HG02970 (cell line): ENCODE measurements around the gene PDE3B.

Source experiments
- ATAC-seq: cut with Tn5 transposase; IDR thresholded peaks from one replicate; pipeline ENCODE4 v1.9.1; 2021; ENCODE audit warnings: mild to moderate bottlenecking, moderate library complexity, moderate number of reproducible peaks; ENCODE audit not compliant: unreplicated experiment, low FRiP score

The PDE3B gene

DNA sequence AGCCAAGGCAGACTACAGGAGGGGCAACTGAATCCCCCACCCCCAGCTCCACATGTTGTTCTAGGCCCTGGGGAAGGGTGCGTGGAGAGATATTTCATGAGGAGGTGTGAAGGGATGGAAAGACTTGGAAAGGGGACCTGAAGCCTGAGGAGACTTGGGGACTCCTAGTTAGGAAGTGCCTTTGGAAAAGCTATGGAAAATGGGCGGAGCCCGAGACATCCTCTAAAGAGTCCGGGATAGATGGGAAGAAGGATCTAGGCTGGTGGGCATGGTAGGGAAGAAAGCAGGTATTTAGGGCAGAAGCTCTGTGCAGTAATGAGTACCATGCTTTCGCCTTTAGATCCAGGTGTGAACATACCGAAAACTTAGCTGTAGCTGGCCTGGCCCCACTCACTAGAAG is 263.4 kb downstream of the PDE3B start:
- ATAC-seq, result no peak

GRCh38 chr11:14907411-14908213 is 264.0 kb downstream of the PDE3B start:
- ATAC-seq, result peak; percentile 57

DNA sequence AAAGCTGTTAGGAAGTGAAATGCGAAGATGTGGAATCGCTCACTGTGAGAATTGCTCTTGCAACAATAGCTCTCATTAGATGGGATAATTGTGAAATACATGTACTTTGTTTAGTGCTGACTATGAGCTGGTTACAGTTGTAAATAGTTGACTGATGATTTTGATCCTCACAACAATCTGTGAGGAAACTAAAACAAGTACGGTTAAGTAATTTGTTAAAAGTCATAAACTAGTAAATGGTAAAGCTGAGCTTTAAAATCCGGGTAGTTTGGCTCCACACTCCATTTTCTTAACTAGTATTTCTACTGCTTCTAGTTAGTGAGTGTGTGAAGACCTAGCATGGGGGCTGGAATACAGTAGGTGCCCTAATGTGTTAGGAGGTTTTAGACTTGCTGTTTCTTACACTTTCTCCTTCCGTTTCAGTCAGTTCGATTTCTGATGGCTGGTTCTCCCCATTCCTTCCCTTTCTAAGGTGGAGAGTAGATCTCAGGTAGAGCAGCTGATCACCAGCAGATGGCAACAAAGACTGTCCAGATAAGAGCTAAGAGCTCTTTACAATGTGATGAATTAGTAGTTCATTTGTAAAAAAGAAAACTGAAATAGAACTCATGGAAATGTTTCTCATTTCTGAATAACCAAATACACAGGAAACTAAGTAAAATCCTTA is 264.7 kb downstream of the PDE3B start:
- no peak for ATAC-seq

DNA sequence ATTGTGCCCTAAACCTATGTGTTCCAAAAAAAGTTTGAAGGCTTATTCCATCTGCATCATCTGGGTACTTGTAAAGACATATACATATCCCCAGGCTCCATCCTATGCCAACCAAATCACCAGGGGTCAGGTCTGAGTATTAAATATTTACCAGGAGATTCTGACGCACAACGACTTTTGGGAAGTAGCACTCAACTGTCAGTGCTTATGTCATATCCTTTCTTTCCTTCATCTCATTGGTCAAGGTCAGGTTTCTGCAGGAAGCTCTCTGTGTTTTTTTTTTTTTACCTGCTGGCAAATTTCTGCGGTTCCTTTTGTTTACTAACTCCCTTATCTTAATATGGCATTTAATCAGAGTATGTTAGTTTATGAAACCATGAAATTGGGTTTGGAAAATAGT is 270.9 kb downstream of the PDE3B start:
- ATAC-seq, result no peak

DNA sequence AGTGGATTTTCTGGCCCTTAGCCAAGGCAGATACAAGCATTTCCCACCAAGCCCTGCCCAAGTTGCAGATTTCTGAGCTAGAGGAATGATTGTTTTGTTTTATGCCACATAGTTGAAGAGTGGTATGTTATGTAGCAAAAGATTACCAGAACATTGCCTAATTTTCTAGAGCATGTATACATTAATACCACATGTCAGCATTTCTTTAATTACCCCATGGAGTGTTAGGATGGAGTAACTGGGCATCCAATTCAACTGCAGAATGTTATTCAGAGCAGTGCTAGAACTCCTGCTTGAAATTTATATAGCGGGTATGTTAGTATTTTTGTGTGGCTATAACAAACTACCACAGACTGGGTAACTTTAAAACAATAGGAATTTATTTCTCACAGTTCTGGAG is 272.8 kb downstream of the PDE3B start:
- ATAC-seq, result no peak
